H9 (cell line): ENCODE results near the gene CKB. TPM values are rescaled to one million over a fixed set of nuclear protein-coding genes. Genes with fewer than 3 reads are reported as not detected.

Source experiments
- DNase-seq: peaks from one replicate; pipeline ENCODE4 v3.0.0-alpha.2; 2017
- H2AFZ ChIP-seq: one replicate; pipeline ENCODE4 v1.6.1; 2013; ENCODE audit warnings: mild to moderate bottlenecking, low read length, control low read depth, moderate library complexity
- H2AK5ac ChIP-seq: 2 replicates; pipeline ENCODE4 v1.6.1; 2013; ENCODE audit warnings: low read length, control low read depth, mixed read lengths; ENCODE audit not compliant: insufficient read length
- H2BK120ac ChIP-seq: one replicate; pipeline ENCODE4 v1.6.1; 2013; ENCODE audit warnings: low read depth, mild to moderate bottlenecking, low read length, control low read depth, inconsistent platforms; ENCODE audit not compliant: poor library complexity, severe bottlenecking
- H2BK12ac ChIP-seq: 2 replicates; pipeline ENCODE4 v1.6.1; 2013; ENCODE audit warnings: low read length, control low read depth, mixed read lengths, low read depth; ENCODE audit not compliant: insufficient read length
- H2BK15ac ChIP-seq: 2 replicates; pipeline ENCODE4 v1.6.1; 2013; ENCODE audit warnings: low read depth, low read length, control low read depth
- H2BK20ac ChIP-seq: one replicate; pipeline ENCODE4 v1.6.1; 2013; ENCODE audit warnings: low read depth, mild to moderate bottlenecking, low read length, control low read depth, inconsistent platforms; ENCODE audit not compliant: poor library complexity, severe bottlenecking
- H2BK5ac ChIP-seq: 2 replicates; pipeline ENCODE4 v1.6.1; 2013; ENCODE audit warnings: low read length, control low read depth, mixed read lengths; ENCODE audit not compliant: insufficient read length
- H3K14ac ChIP-seq: 2 replicates; pipeline ENCODE4 v1.6.1; 2013; ENCODE audit warnings: low read length, control low read depth; ENCODE audit not compliant: insufficient read depth
- H3K18ac ChIP-seq: 2 replicates; pipeline ENCODE4 v1.6.1; 2013; ENCODE audit warnings: low read depth, mild to moderate bottlenecking, mixed read lengths, low read length, control low read depth; ENCODE audit not compliant: insufficient read length
- H3K23ac ChIP-seq: 2 replicates; pipeline ENCODE4 v1.6.1; 2013; ENCODE audit warnings: low read length, control low read depth, mixed read lengths, low read depth; ENCODE audit not compliant: insufficient read length
- H3K23me2 ChIP-seq: 2 replicates; pipeline ENCODE4 v1.6.1; 2013; ENCODE audit warnings: low read depth, mild to moderate bottlenecking, mixed read lengths, low read length, control low read depth; ENCODE audit not compliant: insufficient read length, poor library complexity, severe bottlenecking
- H3K27ac ChIP-seq: 2 replicates; pipeline ENCODE4 v1.5.1; 2013; ENCODE audit warnings: low read length, control low read depth, mixed read lengths, low read depth; ENCODE audit not compliant: insufficient read length
- H3K27me3 ChIP-seq: 2 replicates; pipeline ENCODE4 v1.6.1; 2013; ENCODE audit warnings: low read length, control low read depth, inconsistent platforms; ENCODE audit not compliant: insufficient read depth
- H3K4ac ChIP-seq: 2 replicates; pipeline ENCODE4 v1.6.1; 2013; ENCODE audit warnings: low read depth, mild to moderate bottlenecking, control low read depth, inconsistent platforms, low read length, moderate library complexity
- H3K4me1 ChIP-seq: 2 replicates; pipeline ENCODE4 v1.6.1; 2013; ENCODE audit warnings: low read length, control low read depth, inconsistent platforms; ENCODE audit not compliant: insufficient read depth
- H3K4me2 ChIP-seq: 2 replicates; pipeline ENCODE4 v1.6.1; 2013; ENCODE audit warnings: low read length, control low read depth, mixed read lengths; ENCODE audit not compliant: insufficient read length, insufficient read depth
- H3K56ac ChIP-seq: 2 replicates; pipeline ENCODE4 v1.6.1; 2013; ENCODE audit warnings: low read depth, mild to moderate bottlenecking, mixed read lengths, low read length, control low read depth; ENCODE audit not compliant: insufficient read length
- H3K79me1 ChIP-seq: 2 replicates; pipeline ENCODE4 v1.6.1; 2013; ENCODE audit warnings: low read depth, mild to moderate bottlenecking, moderate library complexity, low read length, control low read depth, inconsistent platforms; ENCODE audit not compliant: insufficient read depth, poor library complexity, severe bottlenecking
- H3K79me2 ChIP-seq: 2 replicates; pipeline ENCODE4 v1.6.1; 2013; ENCODE audit warnings: low read length, control low read depth, inconsistent platforms; ENCODE audit not compliant: insufficient read depth
- H3K9ac ChIP-seq: 2 replicates; pipeline ENCODE4 v1.6.1; 2013; ENCODE audit warnings: low read length, control low read depth, mixed read lengths; ENCODE audit not compliant: insufficient read length; ENCODE audit errors: extremely low read depth
- H3K9me3 ChIP-seq: one replicate; pipeline ENCODE4 v1.6.1; 2013; ENCODE audit warnings: low read depth, low read length, inconsistent platforms; ENCODE audit not compliant: control insufficient read depth
- H3T11ph ChIP-seq: one replicate; pipeline ENCODE4 v1.6.1; 2013; ENCODE audit warnings: mild to moderate bottlenecking, low read length, control low read depth, inconsistent platforms
- H4K20me1 ChIP-seq: one replicate; pipeline ENCODE4 v1.6.1; 2013; ENCODE audit not compliant: control insufficient read depth, insufficient read length, insufficient read depth
- H4K5ac ChIP-seq: 2 replicates; pipeline ENCODE4 v1.6.1; 2013; ENCODE audit warnings: low read depth, mild to moderate bottlenecking, mixed read lengths, low read length, control low read depth; ENCODE audit not compliant: insufficient read length
- H4K8ac ChIP-seq: replicated peaks from 2 replicates; pipeline ENCODE4 v1.6.1; 2013; ENCODE audit warnings: low read length, control low read depth, mixed read lengths, low read depth; ENCODE audit not compliant: insufficient read length
- H4K91ac ChIP-seq: 2 replicates; pipeline ENCODE4 v1.6.1; 2013; ENCODE audit warnings: low read depth, mild to moderate bottlenecking, moderate library complexity, mixed read lengths, low read length, control low read depth; ENCODE audit not compliant: insufficient read length
- H3K27ac Mint-ChIP-seq, 3 experiments: 2 replicates in 2 of 3; 3 replicates in 1 of 3; pipeline ENCODE4 v1.8.0; 2020 to 2021; ENCODE audit warnings: mixed read lengths in 3 of 3, mild to moderate bottlenecking in 1 of 3, moderate library complexity in 1 of 3
- H3K27me3 Mint-ChIP-seq: 2 replicates; pipeline ENCODE4 v1.8.0; 2021; ENCODE audit warnings: low read depth, mild to moderate bottlenecking, moderate library complexity, mixed read lengths
- H3K36me3 Mint-ChIP-seq, 3 experiments: 2 replicates in 2 of 3; 3 replicates in 1 of 3; pipeline ENCODE4 v1.8.0; 2020 to 2021; ENCODE audit warnings: low read depth in 3 of 3, mixed read lengths in 3 of 3; ENCODE audit not compliant: insufficient read depth in 1 of 3
- H3K4me1 Mint-ChIP-seq, 2 experiments: 2 replicates each; pipeline ENCODE4 v1.8.0; 2020; ENCODE audit warnings: mixed read lengths in 2 of 2
- H3K4me3 Mint-ChIP-seq, 2 experiments: 2 replicates in 1 of 2; 3 replicates in 1 of 2; pipeline ENCODE4 v1.8.0; 2020 to 2021; ENCODE audit warnings: mild to moderate bottlenecking in 2 of 2, mixed read lengths in 2 of 2, moderate library complexity in 1 of 2
- H3K9me3 Mint-ChIP-seq, 2 experiments: 2 replicates in 1 of 2; 3 replicates in 1 of 2; pipeline ENCODE4 v1.8.0; 2020; ENCODE audit warnings: mild to moderate bottlenecking in 2 of 2, mixed read lengths in 2 of 2, moderate library complexity in 1 of 2
- CTCF ChIP-seq: fragments of 200-600 bp; sonication (generic); conservative IDR thresholded peaks from 3 replicates; pipeline ENCODE4 v1.8.0; 2021; ENCODE audit warnings: antibody characterized with exemption, mild to moderate bottlenecking
- WGBS: extraction: QIAGEN DNeasy Blood & Tissue Kit; methylation state at CpG from one replicate; pipeline ENCODE4 v1.1.7; 2013; ENCODE audit warnings: missing lambda C conversion rate, low lambda C conversion rate, mixed read lengths; ENCODE audit not compliant: insufficient read length; ENCODE audit errors: extremely low coverage; 5-methylcytosine and 5-hydroxymethylcytosine counted together
- total RNA-seq: library from RNA; stranded (reverse); gene quantifications from 2 replicates; pipeline ENCODE4 v1.2.1, GENCODE V29; 2021

Gene CKB
- total RNA-seq, 1 experiment from 2014 or later: 517 TPM

DNA sequence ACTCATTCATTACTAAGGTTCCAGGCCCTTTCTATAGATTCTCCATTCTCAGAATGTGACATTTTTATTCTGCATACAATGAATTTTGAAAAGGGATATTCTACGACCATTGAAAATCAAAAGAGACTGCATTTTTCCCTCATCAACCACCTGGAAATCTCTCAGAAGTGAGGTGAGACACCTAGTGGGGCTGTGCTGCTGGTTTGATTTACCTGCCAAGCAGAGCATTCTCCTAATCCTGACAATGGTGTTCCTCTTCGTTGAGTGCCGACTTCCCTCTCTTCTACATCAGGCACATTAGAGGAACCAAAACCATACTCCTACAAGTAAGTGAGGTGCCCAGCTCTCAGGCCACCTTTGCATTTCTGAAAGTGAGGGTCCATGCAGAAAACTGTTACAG, 14.9 kb downstream of the CKB start:
- H2BK12ac ChIP-seq: no peak overlapping the region
- no peaks in the 10 kb centered on the region for H3K9me3 ChIP-seq
- no peak overlapping the region for H3K23ac ChIP-seq
- H3K4me1 ChIP-seq: no peaks in the 10 kb centered on the region
- H2BK15ac ChIP-seq: no peak overlapping the region
- H3K9ac ChIP-seq: no peak overlapping the region
- H3T11ph ChIP-seq: no peak overlapping the region
- Mint-ChIP-seq H3K4me1 (no peaks in the 10 kb centered on the region), H3K9me3 (no peaks in the 10 kb centered on the region), H3K36me3 (peaks cover 28 to 63% (median 47%) of the 10 kb centered on the region in 3 experiments), H3K27me3 (no peaks in the 10 kb centered on the region), H3K4me3 (no peak overlapping the region), H3K27ac (no peak overlapping the region)
- H3K27me3 ChIP-seq: no peaks in the 10 kb centered on the region
- no peaks in the 10 kb centered on the region for H4K20me1 ChIP-seq
- no peak overlapping the region for H4K5ac ChIP-seq
- no peaks in the 10 kb centered on the region for H3K23me2 ChIP-seq
- H3K14ac ChIP-seq: no peak overlapping the region
- no peak overlapping the region for H3K4me2 ChIP-seq
- 0 out of 3 replicates have a peak, but pooled peaks have one; percentile 14 for TF ChIP-seq CTCF
- no peaks in the 10 kb centered on the region for H3K79me2 ChIP-seq
- no peak overlapping the region for H3K18ac ChIP-seq
- no peak overlapping the region for H2AK5ac ChIP-seq
- no peak overlapping the region for H3K4ac ChIP-seq
- H2BK5ac ChIP-seq: no peak overlapping the region
- no peak overlapping the region for H2BK120ac ChIP-seq
- WGBS: no CpG with 5 or more reads among the region's 3 CpGs
- H3K79me1 ChIP-seq: no peaks in the 10 kb centered on the region
- H2BK20ac ChIP-seq: no peak overlapping the region
- H3K56ac ChIP-seq: no peak overlapping the region
- no peak for DNase-seq
- H3K27ac ChIP-seq: no peak overlapping the region
- no peak overlapping the region for H4K91ac ChIP-seq
- H4K8ac ChIP-seq: no peak overlapping the region
- no peak overlapping the region for H2AFZ ChIP-seq
